ENCODE measurements around the gene ZNF497. TPM values are rescaled to one million over a fixed set of nuclear protein-coding genes. Genes with fewer than 3 reads are reported as not detected.

The ZNF497 gene
- total RNA-seq, 2 experiments from 2014 or later = 0.28 to 0.55 TPM

Small RNAs within 50 kb of the gene (microRNA-seq; reads per million reads assigned to microRNA genes)
- gene MIR4754 (ENCODE audit: borderline microRNAs expressed, borderline replicate concordance) (not detected), gene MIR6806 (ENCODE audit: borderline microRNAs expressed, borderline replicate concordance) (not detected)

Other genes starting within 250 kb of the ZNF497 start
- 10 to 100 TPM; 15.0 to 16.9 TPM for gene ZNF329, start 212.0 kb downstream of the ZNF497 start, total RNA-seq
- gene ZNF274, start 179.7 kb downstream of the ZNF497 start, total RNA-seq = 10 to 100 TPM; 51.0 to 51.4 TPM
- gene ZNF544, start 133.8 kb downstream of the ZNF497 start, total RNA-seq = 1 to 10 TPM; 6.3 to 7.2 TPM
- gene ZNF8, start 83.8 kb downstream of the ZNF497 start, total RNA-seq = 1 to 10 TPM; 9.5 to 9.6 TPM
- gene ERVK3-1, start 57.4 kb downstream of the ZNF497 start, total RNA-seq = 100 to 1,000 TPM; 150 to 153 TPM
- under 1 TPM; 0.77 to 0.81 TPM for gene ZSCAN22, start 35.8 kb downstream of the ZNF497 start, total RNA-seq
- 1 to 10 TPM; 7.6 to 8.4 TPM for gene A1BG, start 9.3 kb downstream of the ZNF497 start, total RNA-seq
- gene ZNF837, start 18.3 kb upstream of the ZNF497 start, total RNA-seq = 1 to 10 TPM in 1 of 2 experiments, under 1 TPM in 1; 0.71 to 1.0 TPM
- 1,000 to 10,000 TPM; 1,619 to 1,646 TPM for gene RPS5, start 24.5 kb upstream of the ZNF497 start, total RNA-seq
- gene RNF225, start 32.9 kb upstream of the ZNF497 start, total RNA-seq = under 1 TPM in 1 of 2 experiments, not detected in 1; 0.55 TPM
- 1 to 10 TPM; 1.7 to 1.8 TPM for gene ZNF584, start 45.9 kb upstream of the ZNF497 start, total RNA-seq
- 1 to 10 TPM; 1.0 to 1.4 TPM for gene ZNF132, start 77.4 kb upstream of the ZNF497 start, total RNA-seq
- 1 to 10 TPM; 6.3 to 7.6 TPM for gene ZNF324B, start 88.9 kb upstream of the ZNF497 start, total RNA-seq
- 10 to 100 TPM; 24.3 to 25.2 TPM for gene ZNF324, start 104.3 kb upstream of the ZNF497 start, total RNA-seq
- gene ZNF446, start 113.6 kb upstream of the ZNF497 start, total RNA-seq = 10 to 100 TPM; 13.6 to 14.6 TPM
- 1 to 10 TPM; 3.5 to 4.8 TPM for gene SLC27A5, start 149.2 kb upstream of the ZNF497 start, total RNA-seq
- gene ZBTB45, start 157.1 kb upstream of the ZNF497 start, total RNA-seq = 1 to 10 TPM; 5.7 to 6.3 TPM
- gene TRIM28, start 181.3 kb upstream of the ZNF497 start, total RNA-seq = 100 to 1,000 TPM; 549 to 553 TPM
- gene CHMP2A, start 192.4 kb upstream of the ZNF497 start, total RNA-seq = 10 to 100 TPM; 60.5 to 62.4 TPM
- gene UBE2M, start 195.9 kb upstream of the ZNF497 start, total RNA-seq = 10 to 100 TPM; 29.0 to 31.0 TPM
- 10 to 100 TPM; 21.0 to 21.1 TPM for gene MZF1, start 210.6 kb upstream of the ZNF497 start, total RNA-seq